HCT116 (cell line): ENCODE data around the gene RASGRF1. TPM values are rescaled to one million over a fixed set of nuclear protein-coding genes. Genes with fewer than 3 reads are reported as not detected.

Experiments used
- ATAC-seq: fragments of 200-7000 bp; cut with Tn5 transposase; 2 replicates; pipeline ENCODE4 v1.9.1; 2020; ENCODE audit warnings: mild to moderate bottlenecking, moderate library complexity
- BruUV-seq: library from RNA; stranded (reverse); fragments of 400-500 nt; replicated peaks from 2 replicates; lab custom pipeline; 2021; lab: Mats Ljungman, UMichigan
- CTCF ChIA-PET: fragments of 300-600 bp; sonication (Branson Sonifier 250); formaldehyde crosslinking; loops from one replicate; lab custom pipeline; 2021; ENCODE audit warnings: antibody characterized with exemption; lab: Charles Lee
- POLR2A ChIA-PET: fragments of 300-600, 350-600 bp; sonication (Branson Sonifier 250); formaldehyde crosslinking; loops from one replicate; lab custom pipeline; 2021; ENCODE audit warnings: antibody characterized with exemption; lab: Charles Lee
- RAD21 ChIA-PET, 2 experiments: fragments of 300-600 bp; sonication (Branson Sonifier 250); formaldehyde crosslinking; loops; one replicate each; lab custom pipeline; 2023; ENCODE audit warnings: low total read pairs in 2 of 2; ENCODE audit not compliant: uncharacterized antibody in 2 of 2, unreplicated experiment in 2 of 2, low non-redundant PET in 1 of 2; lab: Charles Lee
- DNase-seq: peaks from one replicate; pipeline ENCODE4 v3.0.0-alpha.2; 2010; ENCODE audit warnings: low read depth, low spot score
- H2AFZ ChIP-seq: fragments of 200-600 bp; shearing (Covaris generic), sonication (generic); 2 replicates; pipeline ENCODE4 v1.6.1; 2017; ENCODE audit warnings: low read depth, mixed run types, mixed read lengths, antibody characterized with exemption, low read length; ENCODE audit not compliant: poor library complexity, severe bottlenecking
- H3K27ac ChIP-seq: 2 replicates; pipeline ENCODE4 v1.5.1; 2012; ENCODE audit warnings: low read depth, low read length
- H3K27me3 ChIP-seq: fragments of 200-600 bp; sonication (generic); 2 replicates; pipeline ENCODE4 v1.6.1; 2016; ENCODE audit warnings: mixed run types, low read length, mixed read lengths; ENCODE audit not compliant: insufficient read depth
- H3K36me3 ChIP-seq, 2 experiments: fragments of 200-500 bp in 1 of 2; fragments of 200-600 bp in 1 of 2; sonication (Bioruptor generic) in 1 of 2; sonication (generic) in 1 of 2; 2 replicates each; pipeline versions ENCODE4 v1.5.1 to v1.6.1; 2014 to 2016; ENCODE audit warnings: low read length in 2 of 2, inconsistent platforms in 1 of 2, mixed read lengths in 1 of 2, mixed run types in 1 of 2; ENCODE audit not compliant: insufficient read depth in 2 of 2, control insufficient read depth in 1 of 2
- H3K4me1 ChIP-seq, 2 experiments: fragments of 200-600 bp in 1 of 2; sonication (generic) in 1 of 2; 2 replicates each; pipeline versions ENCODE4 v1.5.1 to v1.6.1; 2012 to 2017; ENCODE audit warnings: low read length in 2 of 2, inconsistent platforms in 1 of 2, mild to moderate bottlenecking in 1 of 2, mixed read lengths in 1 of 2, mixed run types in 1 of 2, moderate library complexity in 1 of 2; ENCODE audit not compliant: insufficient read depth in 2 of 2, control insufficient read depth in 1 of 2
- H3K4me2 ChIP-seq: fragments of 200-600 bp; sonication (generic); 2 replicates; pipeline ENCODE4 v1.6.1; 2017; ENCODE audit warnings: mixed run types, low read length, mixed read lengths
- H3K4me3 ChIP-seq, 2 experiments: fragments of 200-600 bp in 1 of 2; sonication (generic) in 1 of 2; replicated peaks in 1 of 2; 2 replicates each; pipeline ENCODE4 v1.5.1; 2011 to 2016; ENCODE audit warnings: low read length in 2 of 2, control low read depth in 1 of 2, low read depth in 1 of 2, mild to moderate bottlenecking in 1 of 2, mixed read lengths in 1 of 2, mixed run types in 1 of 2
- H3K79me2 ChIP-seq: fragments of 200-600 bp; sonication (generic); 2 replicates; pipeline ENCODE4 v1.6.1; 2017; ENCODE audit warnings: mild to moderate bottlenecking, mixed run types, low read length, moderate library complexity, mixed read lengths; ENCODE audit not compliant: insufficient read depth
- H3K9ac ChIP-seq: fragments of 200-600 bp; sonication (generic); 2 replicates; pipeline ENCODE4 v1.6.1; 2016; ENCODE audit warnings: low read length, mixed read lengths
- H3K9me2 ChIP-seq: fragments of 200-600 bp; sonication (generic), shearing (Covaris generic); 2 replicates; pipeline ENCODE4 v1.6.1; 2017; ENCODE audit warnings: mixed run types, mild to moderate bottlenecking, moderate library complexity; ENCODE audit not compliant: insufficient read depth
- H3K9me3 ChIP-seq, 2 experiments: fragments of 200-500 bp in 1 of 2; fragments of 200-600 bp in 1 of 2; sonication (Bioruptor generic) in 1 of 2; sonication (generic) in 1 of 2; 2 replicates each; pipeline ENCODE4 v1.6.1; 2014 to 2017; ENCODE audit warnings: low read length in 2 of 2, mixed read lengths in 2 of 2, inconsistent platforms in 1 of 2, low read depth in 1 of 2, mild to moderate bottlenecking in 1 of 2, mixed run types in 1 of 2, moderate library complexity in 1 of 2; ENCODE audit not compliant: control insufficient read depth in 1 of 2, insufficient read depth in 1 of 2
- H4K20me1 ChIP-seq: fragments of 200-600 bp; sonication (generic), shearing (Covaris generic); 2 replicates; pipeline ENCODE4 v1.6.1; 2017; ENCODE audit warnings: mixed run types, mild to moderate bottlenecking, moderate library complexity; ENCODE audit not compliant: insufficient read depth
- CBX3 ChIP-seq: IDR thresholded peaks from 2 replicates; pipeline ENCODE4 v1.6.1; 2012; ENCODE audit warnings: low read depth
- EGR1 ChIP-seq: IDR thresholded peaks from 2 replicates; pipeline ENCODE4 v1.6.1; 2012; ENCODE audit warnings: low read depth
- EZH2 ChIP-seq: fragments of 200-600 bp; sonication (generic); IDR thresholded peaks from 2 replicates; pipeline ENCODE4 v1.6.1; 2017; ENCODE audit warnings: antibody characterized with exemption, mixed run types
- EZH2phosphoT487 ChIP-seq: fragments of 200-600 bp; IDR thresholded peaks from 2 replicates; pipeline ENCODE4 v1.6.1; 2018; ENCODE audit warnings: antibody characterized with exemption, borderline replicate concordance
- FOSL1 ChIP-seq: IDR thresholded peaks from 2 replicates; pipeline ENCODE4 v1.6.1; 2012; ENCODE audit warnings: low read depth
- POLR2AphosphoS5 ChIP-seq: IDR thresholded peaks from 2 replicates; pipeline ENCODE4 v1.6.1; 2011; ENCODE audit warnings: mild to moderate bottlenecking, low read depth, low read length, moderate library complexity
- RAD21 ChIP-seq: IDR thresholded peaks from 2 replicates; pipeline ENCODE4 v1.6.1; 2012; ENCODE audit warnings: low read depth, mild to moderate bottlenecking
- SIN3A ChIP-seq: IDR thresholded peaks from 2 replicates; pipeline ENCODE4 v1.6.1; 2012; ENCODE audit warnings: low read depth
- SP1 ChIP-seq: IDR thresholded peaks from 2 replicates; pipeline ENCODE4 v1.6.1; 2012; ENCODE audit warnings: low read depth
- SRF ChIP-seq: IDR thresholded peaks from 2 replicates; pipeline ENCODE4 v1.6.1; 2012; ENCODE audit warnings: low read depth
- TCF7L2 ChIP-seq: IDR thresholded peaks from 2 replicates; pipeline ENCODE4 v1.7.0; 2011; ENCODE audit warnings: borderline replicate concordance, inconsistent platforms; ENCODE audit not compliant: insufficient read depth, insufficient read length; ENCODE audit errors: extremely low read depth
- YY1 ChIP-seq: IDR thresholded peaks from 2 replicates; pipeline ENCODE4 v1.6.1; 2011; ENCODE audit warnings: low read length, low read depth, moderate library complexity, mild to moderate bottlenecking; ENCODE audit not compliant: insufficient replicate concordance; ENCODE audit errors: extremely low read depth
- ZFX ChIP-seq: fragments of 450-650 bp; IDR thresholded peaks from 2 replicates; pipeline ENCODE4 v1.6.1; 2017
- ZNF274 ChIP-seq: fragments of 200-500 bp; sonication (Bioruptor generic); IDR thresholded peaks from 2 replicates; pipeline ENCODE4 v1.6.1; 2014; ENCODE audit warnings: mild to moderate bottlenecking, low read depth, low read length, inconsistent platforms
- intact Hi-C: fragments of 100-400 bp; cut with micrococcal nuclease; formaldehyde crosslinking; loops from 2 replicates; pipeline ENCODE4 v1.10.0; 2022
- total RNA-seq: library from RNA; stranded (reverse); gene quantifications from one replicate; pipeline ENCODE4 v1.2.1, GENCODE V29; 2021; ENCODE audit not compliant: unreplicated experiment
- TF ChIP-seq, protein P1 (sequence below): IDR thresholded peaks from 2 replicates; pipeline ENCODE4 v1.6.1; 2012; ENCODE audit warnings: low read depth
- TF ChIP-seq, protein P2 (sequence below), 3 experiments: fragments of 200-600 bp in 1 of 3; sonication (generic) in 1 of 3; IDR thresholded peaks in 2 of 3; conservative IDR thresholded peaks in 1 of 3; 2 replicates each; pipeline ENCODE4 v1.5.1; 2012 to 2017; ENCODE audit warnings: low read depth in 2 of 3, low read length in 2 of 3, antibody characterized with exemption in 1 of 3, borderline replicate concordance in 1 of 3, control low read depth in 1 of 3, mild to moderate bottlenecking in 1 of 3, mixed read lengths in 1 of 3, mixed run types in 1 of 3, moderate library complexity in 1 of 3; ENCODE audit not compliant: insufficient read depth in 1 of 3
- TF ChIP-seq, protein P3 (sequence below): IDR thresholded peaks from 2 replicates; pipeline ENCODE4 v1.6.1; 2012

RASGRF1 gene
- total RNA-seq, 1 experiment from 2014 or later: 2.4 TPM

DNA sequence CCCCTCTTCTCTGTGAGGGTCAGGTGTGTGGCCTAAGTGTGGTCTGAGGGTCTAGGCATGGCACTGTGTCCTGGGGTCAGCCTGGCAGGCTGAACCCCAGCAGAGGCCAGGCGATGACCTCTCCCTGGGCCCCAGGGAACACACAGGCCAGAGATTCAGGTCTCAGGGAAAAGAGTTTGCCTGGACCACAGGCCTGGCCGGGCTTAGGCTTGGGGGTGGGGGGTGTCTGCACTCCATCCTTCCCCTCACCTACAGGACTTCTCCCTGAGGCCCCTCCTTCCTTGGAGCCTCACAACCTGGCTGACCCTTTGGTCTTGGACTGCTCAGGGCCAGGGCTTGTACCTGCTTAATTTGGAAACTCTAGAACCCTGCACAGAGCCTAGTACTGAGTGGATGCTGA is 21.8 kb downstream of the RASGRF1 start (continued):
- TF ChIP-seq, protein P1, sequence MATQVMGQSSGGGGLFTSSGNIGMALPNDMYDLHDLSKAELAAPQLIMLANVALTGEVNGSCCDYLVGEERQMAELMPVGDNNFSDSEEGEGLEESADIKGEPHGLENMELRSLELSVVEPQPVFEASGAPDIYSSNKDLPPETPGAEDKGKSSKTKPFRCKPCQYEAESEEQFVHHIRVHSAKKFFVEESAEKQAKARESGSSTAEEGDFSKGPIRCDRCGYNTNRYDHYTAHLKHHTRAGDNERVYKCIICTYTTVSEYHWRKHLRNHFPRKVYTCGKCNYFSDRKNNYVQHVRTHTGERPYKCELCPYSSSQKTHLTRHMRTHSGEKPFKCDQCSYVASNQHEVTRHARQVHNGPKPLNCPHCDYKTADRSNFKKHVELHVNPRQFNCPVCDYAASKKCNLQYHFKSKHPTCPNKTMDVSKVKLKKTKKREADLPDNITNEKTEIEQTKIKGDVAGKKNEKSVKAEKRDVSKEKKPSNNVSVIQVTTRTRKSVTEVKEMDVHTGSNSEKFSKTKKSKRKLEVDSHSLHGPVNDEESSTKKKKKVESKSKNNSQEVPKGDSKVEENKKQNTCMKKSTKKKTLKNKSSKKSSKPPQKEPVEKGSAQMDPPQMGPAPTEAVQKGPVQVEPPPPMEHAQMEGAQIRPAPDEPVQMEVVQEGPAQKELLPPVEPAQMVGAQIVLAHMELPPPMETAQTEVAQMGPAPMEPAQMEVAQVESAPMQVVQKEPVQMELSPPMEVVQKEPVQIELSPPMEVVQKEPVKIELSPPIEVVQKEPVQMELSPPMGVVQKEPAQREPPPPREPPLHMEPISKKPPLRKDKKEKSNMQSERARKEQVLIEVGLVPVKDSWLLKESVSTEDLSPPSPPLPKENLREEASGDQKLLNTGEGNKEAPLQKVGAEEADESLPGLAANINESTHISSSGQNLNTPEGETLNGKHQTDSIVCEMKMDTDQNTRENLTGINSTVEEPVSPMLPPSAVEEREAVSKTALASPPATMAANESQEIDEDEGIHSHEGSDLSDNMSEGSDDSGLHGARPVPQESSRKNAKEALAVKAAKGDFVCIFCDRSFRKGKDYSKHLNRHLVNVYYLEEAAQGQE: no peak
- TF ChIP-seq EZH2: no peak

DNA sequence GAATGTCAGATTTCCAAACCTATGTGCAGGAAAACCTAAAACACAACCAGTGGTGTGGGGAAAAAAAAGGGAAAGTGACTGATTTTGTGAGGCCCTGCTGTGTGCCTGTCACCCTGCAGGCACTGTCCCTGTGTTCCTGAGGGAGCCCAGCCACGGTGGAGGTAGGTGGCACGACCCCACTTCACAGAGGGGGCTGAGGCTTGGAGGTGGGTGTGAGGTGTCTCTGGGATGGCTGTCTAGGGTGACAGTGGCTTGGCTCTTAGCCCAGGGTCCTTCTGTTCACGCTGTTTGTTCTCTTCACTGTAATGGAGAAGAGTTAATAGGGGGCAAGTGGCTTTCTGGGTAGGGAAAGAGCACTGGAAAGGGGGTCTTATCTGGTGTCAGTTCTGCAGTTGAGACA is 22.6 kb downstream of the RASGRF1 start:
- no peak for ATAC-seq
- no peaks in the 10 kb centered on the region for H3K4me1 ChIP-seq
- H3K4me2 ChIP-seq: no peak overlapping the region
- no peak for DNase-seq
- ChIA-PET POLR2A (no interaction called here), CTCF (no interaction called here), RAD21 (interaction anchor here in 1 of 2 experiments (0.6 kb wide), 1 partner anchor 195 kb away, joined by 3 read pairs; the partner anchor contains the start of gene MORF4L1)
- no peak overlapping the region for H3K4me3 ChIP-seq
- H3K9me2 ChIP-seq: no peaks in the 10 kb centered on the region
- H3K27me3 ChIP-seq: no peaks in the 10 kb centered on the region
- H2AFZ ChIP-seq: no peak overlapping the region
- H3K9me3 ChIP-seq: no peaks in the 10 kb centered on the region
- H3K27ac ChIP-seq: no peak overlapping the region
- H3K36me3 ChIP-seq: no peaks in the 10 kb centered on the region
- no peaks in the 10 kb centered on the region for H4K20me1 ChIP-seq
- H3K79me2 ChIP-seq: no peaks in the 10 kb centered on the region
- intact Hi-C loops: no loop called here
- H3K9ac ChIP-seq: no peak overlapping the region
- BruUV-seq: no TSS peak
- no peak for TF ChIP-seq EGR1
- TF ChIP-seq, protein P2, sequence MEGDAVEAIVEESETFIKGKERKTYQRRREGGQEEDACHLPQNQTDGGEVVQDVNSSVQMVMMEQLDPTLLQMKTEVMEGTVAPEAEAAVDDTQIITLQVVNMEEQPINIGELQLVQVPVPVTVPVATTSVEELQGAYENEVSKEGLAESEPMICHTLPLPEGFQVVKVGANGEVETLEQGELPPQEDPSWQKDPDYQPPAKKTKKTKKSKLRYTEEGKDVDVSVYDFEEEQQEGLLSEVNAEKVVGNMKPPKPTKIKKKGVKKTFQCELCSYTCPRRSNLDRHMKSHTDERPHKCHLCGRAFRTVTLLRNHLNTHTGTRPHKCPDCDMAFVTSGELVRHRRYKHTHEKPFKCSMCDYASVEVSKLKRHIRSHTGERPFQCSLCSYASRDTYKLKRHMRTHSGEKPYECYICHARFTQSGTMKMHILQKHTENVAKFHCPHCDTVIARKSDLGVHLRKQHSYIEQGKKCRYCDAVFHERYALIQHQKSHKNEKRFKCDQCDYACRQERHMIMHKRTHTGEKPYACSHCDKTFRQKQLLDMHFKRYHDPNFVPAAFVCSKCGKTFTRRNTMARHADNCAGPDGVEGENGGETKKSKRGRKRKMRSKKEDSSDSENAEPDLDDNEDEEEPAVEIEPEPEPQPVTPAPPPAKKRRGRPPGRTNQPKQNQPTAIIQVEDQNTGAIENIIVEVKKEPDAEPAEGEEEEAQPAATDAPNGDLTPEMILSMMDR (IDR thresholded peaks at IDR 0.05 in 2 of 3, conservative IDR thresholded peaks at IDR 0.05 in 1 of 3; ENCODE audit: borderline replicate concordance in 1 of 3, insufficient read depth in 1 of 3, low read depth in 2 of 3, low read length in 2 of 3): no peak
- TF ChIP-seq EZH2phosphoT487: no peak
- no peak for TF ChIP-seq ZNF274
- TF ChIP-seq, protein P1: no peak
- TF ChIP-seq TCF7L2: no peak
- no peak for TF ChIP-seq SRF
- no peak for TF ChIP-seq SIN3A
- no peak for TF ChIP-seq POLR2AphosphoS5
- TF ChIP-seq SP1: no peak
- TF ChIP-seq FOSL1: no peak
- TF ChIP-seq ZFX: no peak
- no peak for TF ChIP-seq YY1
- TF ChIP-seq, protein P3, sequence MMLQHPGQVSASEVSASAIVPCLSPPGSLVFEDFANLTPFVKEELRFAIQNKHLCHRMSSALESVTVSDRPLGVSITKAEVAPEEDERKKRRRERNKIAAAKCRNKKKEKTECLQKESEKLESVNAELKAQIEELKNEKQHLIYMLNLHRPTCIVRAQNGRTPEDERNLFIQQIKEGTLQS: no peak
- TF ChIP-seq RAD21: no peak
- TF ChIP-seq CBX3: no peak
